Upper lobe of right lung (tissue), 1 donor: ENCODE measurements around the gene CKS2. TPM values are rescaled to one million over a fixed set of nuclear protein-coding genes. Genes with fewer than 3 reads are reported as not detected.

Source experiments
- ATAC-seq: fragments of 200-7000 bp; cut with Tn5 transposase; one replicate; pipeline ENCODE4 v1.9.1; 2020; ENCODE audit warnings: mild to moderate bottlenecking, moderate library complexity
- DNase-seq: peaks from one replicate; pipeline ENCODE4 v3.0.0-alpha.2; 2020
- H3K27ac ChIP-seq: fragments of 200-600 bp; one replicate; pipeline ENCODE4 v1.8.0; 2022
- H3K27me3 ChIP-seq: fragments of 200-600 bp; one replicate; pipeline ENCODE4 v1.8.0; 2022; ENCODE audit warnings: mild to moderate bottlenecking
- H3K36me3 ChIP-seq: fragments of 200-600 bp; one replicate; pipeline ENCODE4 v1.8.0; 2022
- H3K4me1 ChIP-seq: fragments of 200-600 bp; one replicate; pipeline ENCODE4 v1.8.0; 2022
- H3K4me3 ChIP-seq: fragments of 200-600 bp; one replicate; pipeline ENCODE4 v1.8.0; 2022; ENCODE audit warnings: mild to moderate bottlenecking
- H3K9me3 ChIP-seq: fragments of 200-600 bp; one replicate; pipeline ENCODE4 v1.8.0; 2022
- intact Hi-C: fragments of 100-400 bp; cut with DNase I; formaldehyde crosslinking; loops from one replicate; pipeline ENCODE4 v1.11.0; 2022
- total RNA-seq: library from RNA; stranded (reverse); fragmentation: NEBNext Ultra II Directional; extraction: Animal tissue kit (Norgen Biotek cat#: 25700); gene quantifications from one replicate; pipeline ENCODE4 v1.2.1, GENCODE V29; 2021
- TF ChIP-seq, protein P1 (sequence below): fragments of 200-600 bp; IDR thresholded peaks from one replicate; pipeline ENCODE4 v1.8.0; 2022; ENCODE audit warnings: antibody characterized with exemption
- donor health status: DM: no; HTN: yes; CAD: no; lungs with severe emphysema.

The CKS2 gene
- total RNA-seq, 1 donor from 2014 or later: 15.0 TPM

GRCh38 chr9:89346696-89347095, 35.7 kb downstream of the CKS2 start:
- DNase-seq (no peak), ATAC-seq (no peak)
- no peak overlapping the region for H3K27ac ChIP-seq
- H3K9me3 ChIP-seq: no peaks in the 10 kb centered on the region
- no peaks in the 10 kb centered on the region for H3K27me3 ChIP-seq
- H3K36me3 ChIP-seq: peaks cover 97% of the 10 kb centered on the region
- H3K4me3 ChIP-seq: no peak overlapping the region
- H3K4me1 ChIP-seq: no peaks in the 10 kb centered on the region
- intact Hi-C loops: no loop called here
- TF ChIP-seq, protein P1, sequence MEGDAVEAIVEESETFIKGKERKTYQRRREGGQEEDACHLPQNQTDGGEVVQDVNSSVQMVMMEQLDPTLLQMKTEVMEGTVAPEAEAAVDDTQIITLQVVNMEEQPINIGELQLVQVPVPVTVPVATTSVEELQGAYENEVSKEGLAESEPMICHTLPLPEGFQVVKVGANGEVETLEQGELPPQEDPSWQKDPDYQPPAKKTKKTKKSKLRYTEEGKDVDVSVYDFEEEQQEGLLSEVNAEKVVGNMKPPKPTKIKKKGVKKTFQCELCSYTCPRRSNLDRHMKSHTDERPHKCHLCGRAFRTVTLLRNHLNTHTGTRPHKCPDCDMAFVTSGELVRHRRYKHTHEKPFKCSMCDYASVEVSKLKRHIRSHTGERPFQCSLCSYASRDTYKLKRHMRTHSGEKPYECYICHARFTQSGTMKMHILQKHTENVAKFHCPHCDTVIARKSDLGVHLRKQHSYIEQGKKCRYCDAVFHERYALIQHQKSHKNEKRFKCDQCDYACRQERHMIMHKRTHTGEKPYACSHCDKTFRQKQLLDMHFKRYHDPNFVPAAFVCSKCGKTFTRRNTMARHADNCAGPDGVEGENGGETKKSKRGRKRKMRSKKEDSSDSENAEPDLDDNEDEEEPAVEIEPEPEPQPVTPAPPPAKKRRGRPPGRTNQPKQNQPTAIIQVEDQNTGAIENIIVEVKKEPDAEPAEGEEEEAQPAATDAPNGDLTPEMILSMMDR: no peak

- Histone ChIP-seq H3K36me3 (peaks cover 97% of the 10 kb centered on the region), H3K27me3 (no peaks in the 10 kb centered on the region)
- no peak for DNase-seq
Observed at GRCh38 chr9:89347651-89348050, 36.7 kb downstream of the CKS2 start.

GRCh38 chr9:89349607-89350006, 38.6 kb downstream of the CKS2 start:
- DNase-seq: no peak
- TF ChIP-seq, protein P1: no peak
- Histone ChIP-seq H3K4me1 (no peaks in the 10 kb centered on the region), H3K9me3 (no peaks in the 10 kb centered on the region), H3K4me3 (no peak overlapping the region), H3K27me3 (no peaks in the 10 kb centered on the region), H3K27ac (no peak overlapping the region), H3K36me3 (peaks cover 99% of the 10 kb centered on the region)
- intact Hi-C loops: no loop called here
- no peak for ATAC-seq

More at GRCh38 chr9:89347651-89348050, 36.7 kb downstream of the CKS2 start:
- no peak for ATAC-seq
- TF ChIP-seq, protein P1: no peak
- H3K9me3 ChIP-seq: no peaks in the 10 kb centered on the region
- intact Hi-C loops: no loop called here
- H3K4me1 ChIP-seq: no peaks in the 10 kb centered on the region
- H3K27ac ChIP-seq: no peak overlapping the region
- no peak overlapping the region for H3K4me3 ChIP-seq

GRCh38 chr9:89350988-89351557, 40.1 kb downstream of the CKS2 start:
- intact Hi-C loops: no loop called here
- no peaks in the 10 kb centered on the region for H3K4me1 ChIP-seq
- TF ChIP-seq, protein P1: no peak
- H3K36me3 ChIP-seq: peaks cover 99% of the 10 kb centered on the region
- no peaks in the 10 kb centered on the region for H3K27me3 ChIP-seq
- H3K4me3 ChIP-seq: no peak overlapping the region
- no peak overlapping the region for H3K27ac ChIP-seq
- no peak for DNase-seq
- no peaks in the 10 kb centered on the region for H3K9me3 ChIP-seq
- ATAC-seq: no peak

GRCh38 chr9:89351584-89352300, 40.7 kb downstream of the CKS2 start:
- H3K36me3 ChIP-seq: peaks cover 100% of the 10 kb centered on the region

More at GRCh38 chr9:89351584-89352300, 40.7 kb downstream of the CKS2 start:
- Histone ChIP-seq H3K27ac (no peak overlapping the region), H3K4me1 (no peaks in the 10 kb centered on the region), H3K9me3 (no peaks in the 10 kb centered on the region), H3K27me3 (no peaks in the 10 kb centered on the region), H3K4me3 (no peak overlapping the region)
- TF ChIP-seq, protein P1: no peak
- DNase-seq (no peak), ATAC-seq (no peak)
- intact Hi-C loops: no loop called here
